ENCODE measurements around the gene RPS5. TPM values are rescaled to one million over a fixed set of nuclear protein-coding genes. Genes with fewer than 3 reads are reported as not detected.

Gene RPS5
- total and polyA plus RNA-seq, 9 of the 15 experiments (the other 6 are each of a cell fraction or from before 2014, with no cell fraction given) = 1,228 to 3,570 (median 2,484) TPM

DNA sequence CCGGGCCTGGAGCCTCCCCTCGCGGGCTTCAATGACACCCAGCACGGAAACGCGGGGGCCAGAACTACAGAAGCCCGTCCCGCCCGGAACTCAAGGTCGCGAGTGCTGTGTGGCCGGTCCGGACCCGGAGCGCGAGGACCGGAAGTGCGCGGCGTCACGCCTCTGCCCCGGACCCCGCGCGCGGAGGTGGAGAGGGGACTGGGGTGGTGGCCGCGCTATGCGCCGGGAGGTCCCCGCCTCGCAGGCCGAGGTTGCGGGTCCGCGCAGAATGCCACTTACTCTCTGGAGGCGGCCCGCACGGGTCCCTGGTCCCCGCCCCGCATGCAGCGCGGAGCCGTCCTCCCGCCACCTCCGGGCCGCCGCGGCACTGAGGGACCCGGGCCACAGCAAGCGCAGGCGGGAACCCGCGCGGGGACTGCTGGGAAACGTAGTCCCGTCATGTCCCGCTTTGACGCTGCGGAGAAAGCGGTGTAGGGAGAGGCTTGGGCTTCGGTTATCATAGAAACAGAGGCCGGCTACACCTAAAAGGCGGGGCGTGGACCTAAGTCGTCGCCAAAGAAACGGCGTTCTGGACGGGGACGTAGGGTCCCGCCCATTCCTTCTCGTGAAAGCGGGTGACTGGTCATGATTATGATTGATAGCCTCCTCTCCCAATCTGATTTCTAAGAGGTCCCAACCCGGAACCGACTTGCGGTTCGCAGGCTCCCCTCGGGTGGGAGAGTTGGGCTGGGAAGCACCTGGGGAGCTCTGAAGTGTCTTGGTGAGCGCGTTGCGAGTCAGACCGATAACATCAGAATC lies 6.2 kb upstream of the RPS5 start, which contains the start of gene ZNF837 (continued):
- TF ChIP-seq, protein P1, sequence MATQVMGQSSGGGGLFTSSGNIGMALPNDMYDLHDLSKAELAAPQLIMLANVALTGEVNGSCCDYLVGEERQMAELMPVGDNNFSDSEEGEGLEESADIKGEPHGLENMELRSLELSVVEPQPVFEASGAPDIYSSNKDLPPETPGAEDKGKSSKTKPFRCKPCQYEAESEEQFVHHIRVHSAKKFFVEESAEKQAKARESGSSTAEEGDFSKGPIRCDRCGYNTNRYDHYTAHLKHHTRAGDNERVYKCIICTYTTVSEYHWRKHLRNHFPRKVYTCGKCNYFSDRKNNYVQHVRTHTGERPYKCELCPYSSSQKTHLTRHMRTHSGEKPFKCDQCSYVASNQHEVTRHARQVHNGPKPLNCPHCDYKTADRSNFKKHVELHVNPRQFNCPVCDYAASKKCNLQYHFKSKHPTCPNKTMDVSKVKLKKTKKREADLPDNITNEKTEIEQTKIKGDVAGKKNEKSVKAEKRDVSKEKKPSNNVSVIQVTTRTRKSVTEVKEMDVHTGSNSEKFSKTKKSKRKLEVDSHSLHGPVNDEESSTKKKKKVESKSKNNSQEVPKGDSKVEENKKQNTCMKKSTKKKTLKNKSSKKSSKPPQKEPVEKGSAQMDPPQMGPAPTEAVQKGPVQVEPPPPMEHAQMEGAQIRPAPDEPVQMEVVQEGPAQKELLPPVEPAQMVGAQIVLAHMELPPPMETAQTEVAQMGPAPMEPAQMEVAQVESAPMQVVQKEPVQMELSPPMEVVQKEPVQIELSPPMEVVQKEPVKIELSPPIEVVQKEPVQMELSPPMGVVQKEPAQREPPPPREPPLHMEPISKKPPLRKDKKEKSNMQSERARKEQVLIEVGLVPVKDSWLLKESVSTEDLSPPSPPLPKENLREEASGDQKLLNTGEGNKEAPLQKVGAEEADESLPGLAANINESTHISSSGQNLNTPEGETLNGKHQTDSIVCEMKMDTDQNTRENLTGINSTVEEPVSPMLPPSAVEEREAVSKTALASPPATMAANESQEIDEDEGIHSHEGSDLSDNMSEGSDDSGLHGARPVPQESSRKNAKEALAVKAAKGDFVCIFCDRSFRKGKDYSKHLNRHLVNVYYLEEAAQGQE (IDR thresholded peaks at IDR 0.05; ENCODE audit: borderline replicate concordance) = 0 out of 2 replicates have a peak, but pooled peaks have one; percentile 27
- TF ChIP-seq, protein P1 (CRISPR knock-in tag; IDR thresholded peaks at IDR 0.05; ENCODE audit: low read depth) = peak; percentile 86; the same call in 1 of the 2 replicates
- TF ChIP-seq CSDE1 (IDR thresholded peaks at IDR 0.05) = peak in 1 of 2 experiments; percentile 98; a peak in 2 of 4 replicates
- TF ChIP-seq JUN (IDR thresholded peaks at IDR 0.05; ENCODE audit: borderline replicate concordance, low read depth, low read length) = peak; percentile 49; the same call in 1 of the 2 replicates
- TF ChIP-seq JUN (CRISPR knock-in tag; IDR thresholded peaks at IDR 0.05; ENCODE audit: borderline replicate concordance) = no peak
- peak; percentile 94 for TF ChIP-seq ELF1 (tag; IDR thresholded peaks at IDR 0.05)
- no peak for TF ChIP-seq KHSRP (IDR thresholded peaks at IDR 0.05)
- peak; percentile 93 for TF ChIP-seq EGR1 (conservative IDR thresholded peaks at IDR 0.05)
- TF ChIP-seq HNRNPUL1 (IDR thresholded peaks at IDR 0.05; ENCODE audit: low read length) = no peak
- TF ChIP-seq, protein P2, sequence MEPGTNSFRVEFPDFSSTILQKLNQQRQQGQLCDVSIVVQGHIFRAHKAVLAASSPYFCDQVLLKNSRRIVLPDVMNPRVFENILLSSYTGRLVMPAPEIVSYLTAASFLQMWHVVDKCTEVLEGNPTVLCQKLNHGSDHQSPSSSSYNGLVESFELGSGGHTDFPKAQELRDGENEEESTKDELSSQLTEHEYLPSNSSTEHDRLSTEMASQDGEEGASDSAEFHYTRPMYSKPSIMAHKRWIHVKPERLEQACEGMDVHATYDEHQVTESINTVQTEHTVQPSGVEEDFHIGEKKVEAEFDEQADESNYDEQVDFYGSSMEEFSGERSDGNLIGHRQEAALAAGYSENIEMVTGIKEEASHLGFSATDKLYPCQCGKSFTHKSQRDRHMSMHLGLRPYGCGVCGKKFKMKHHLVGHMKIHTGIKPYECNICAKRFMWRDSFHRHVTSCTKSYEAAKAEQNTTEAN (CRISPR knock-in tag; IDR thresholded peaks at IDR 0.05) = no peak
- peak; percentile 97 for TF ChIP-seq POLR2G (IDR thresholded peaks at IDR 0.05; ENCODE audit: low read depth, low read length)
- TF ChIP-seq ZNF644 (tag; IDR thresholded peaks at IDR 0.05; ENCODE audit: low read depth) = no peak
- TF ChIP-seq ELF2 (CRISPR knock-in tag; IDR thresholded peaks at IDR 0.05) = peak; percentile 95
- TF ChIP-seq E2F6 (IDR thresholded peaks at IDR 0.05; ENCODE audit: borderline replicate concordance in 1 of 2, extremely low read depth in 1 of 2, insufficient read depth in 1 of 2, insufficient read length in 1 of 2, low read depth in 1 of 2, low read length in 1 of 2, poor library complexity in 1 of 2, severe bottlenecking in 1 of 2) = peak; percentile 87 to 96
- TF ChIP-seq GABPB2 (CRISPR knock-in tag; conservative IDR thresholded peaks at IDR 0.05) = no peak
- peak; percentile 97; the same call in 1 of the 2 replicates for TF ChIP-seq NR1H2 (CRISPR knock-in tag; IDR thresholded peaks at IDR 0.05)
- peak; percentile 76; the same call in 1 of the 2 replicates for TF ChIP-seq SAFB (IDR thresholded peaks at IDR 0.05; ENCODE audit: borderline replicate concordance, low read depth, low read length)
